Left renal cortex interstitium (tissue), 4 donors: ENCODE results near the gene APP. TPM values are rescaled to one million over a fixed set of nuclear protein-coding genes. Genes with fewer than 3 reads are reported as not detected.

ENCODE experiments used
- DNase-seq, 4 donors: peaks; one replicate each; pipeline ENCODE4 v3.0.0-alpha.2; 2013; ENCODE audit warnings: low read depth in 4 of 4, low spot score in 2 of 4, missing footprints in 1 of 4
- polyA plus RNA-seq, 4 donors: library from polyadenylated mRNA; unstranded; fragments of 120-200 nt; gene quantifications; one replicate each; pipeline ENCODE4 v1.2.1, GENCODE V29; 2013; ENCODE audit not compliant: insufficient read length in 4 of 4

Gene APP
- polyA plus RNA-seq, 4 donors = 778 to 959 (median 848) TPM

DNA sequence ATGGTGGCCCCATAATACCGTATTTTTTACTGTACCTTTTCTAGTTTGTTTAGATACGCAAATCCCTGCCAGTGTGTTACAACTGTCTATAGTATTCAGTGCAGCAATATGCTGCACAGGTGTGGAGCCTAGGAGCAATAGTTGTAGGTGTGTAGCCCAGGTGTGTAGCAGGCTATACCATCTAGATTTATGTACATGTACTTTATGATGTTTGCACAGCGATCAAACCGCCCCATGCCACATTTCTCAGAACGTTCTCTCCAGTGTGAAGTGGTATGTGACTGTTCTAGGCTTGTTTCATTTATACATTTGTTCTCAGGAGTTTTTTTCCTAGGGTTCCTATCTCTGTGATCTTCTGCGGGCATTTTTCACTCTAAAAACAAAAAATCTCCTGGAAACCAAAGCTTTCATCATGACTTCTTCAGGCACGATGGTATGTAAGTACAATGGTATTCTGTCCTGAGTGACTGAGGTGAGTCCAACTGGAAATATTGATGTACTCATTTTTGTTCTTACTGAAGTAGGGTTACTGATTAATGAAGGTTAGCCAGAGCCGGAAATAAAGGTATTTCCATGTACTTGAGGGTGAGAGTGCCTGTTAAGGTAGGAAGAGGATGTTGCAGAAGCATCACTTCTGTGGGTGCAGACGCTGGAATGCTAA, 282.8 kb downstream of the APP start:
- no peak for DNase-seq

DNA sequence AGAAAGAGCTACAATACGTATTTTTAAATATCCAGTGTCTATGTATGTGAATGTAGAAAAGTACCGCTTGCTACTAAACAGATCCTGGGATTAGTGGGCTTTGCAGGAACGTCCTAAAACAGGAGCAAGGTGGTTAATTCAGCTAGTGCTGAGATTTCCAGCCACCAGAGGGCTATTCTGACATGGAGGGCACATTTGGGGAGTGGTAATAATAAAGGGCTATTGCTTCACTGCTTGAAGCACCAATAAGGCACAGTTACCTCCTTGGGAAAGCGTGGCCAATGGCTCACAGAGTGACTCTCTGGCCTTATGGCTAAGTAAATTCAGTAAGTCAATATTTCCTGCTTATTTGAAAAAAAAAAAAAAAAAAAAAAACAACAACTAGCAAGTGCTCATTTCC, 283.4 kb downstream of the APP start:
- DNase-seq = no peak

DNA sequence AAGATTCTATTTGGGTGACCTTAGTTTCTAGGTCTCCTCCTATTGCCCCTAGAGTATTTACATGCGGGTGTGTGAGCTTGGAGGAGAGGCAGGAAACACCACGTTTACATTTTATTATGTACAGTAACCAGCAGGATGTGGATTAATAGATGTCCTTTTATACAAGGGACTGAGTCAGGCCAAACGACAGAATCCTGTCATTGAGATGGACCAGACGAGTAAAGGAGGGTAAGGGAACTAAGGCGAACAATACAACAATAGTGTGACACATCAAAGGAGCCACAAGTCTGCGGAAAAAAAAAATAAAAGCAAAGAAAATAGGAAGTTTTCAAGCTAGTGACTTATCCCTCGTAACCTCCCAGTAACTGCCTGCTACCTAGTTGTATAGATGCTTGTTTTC, 284.7 kb downstream of the APP start:
- no peak for DNase-seq

GRCh38 chr21:25885405-25885804, 285.2 kb downstream of the APP start:
- no peak for DNase-seq

DNA sequence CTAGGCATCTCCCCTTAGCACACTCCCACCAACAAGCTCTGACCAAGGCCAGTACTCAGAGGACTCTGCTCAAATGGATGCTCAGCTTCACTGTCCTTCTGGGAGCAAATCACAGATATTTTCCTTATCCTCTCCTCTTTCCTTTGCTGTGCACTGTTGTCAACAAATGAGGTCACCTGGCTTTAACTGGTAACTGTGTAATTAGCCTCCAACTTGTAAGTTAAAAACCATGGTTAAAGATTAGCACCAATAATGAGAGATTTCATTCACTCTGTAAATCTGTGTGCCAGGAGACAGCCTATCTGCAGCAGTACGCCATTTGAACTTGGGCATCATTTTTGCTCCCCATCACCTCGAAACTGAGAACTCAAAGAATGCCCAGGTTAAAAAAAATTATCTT, 286.3 kb downstream of the APP start:
- no peak for DNase-seq

GRCh38 chr21:25881524-25882376, 288.8 kb downstream of the APP start:
- DNase-seq = peak in 1 of 4 donors; percentile 59

DNA sequence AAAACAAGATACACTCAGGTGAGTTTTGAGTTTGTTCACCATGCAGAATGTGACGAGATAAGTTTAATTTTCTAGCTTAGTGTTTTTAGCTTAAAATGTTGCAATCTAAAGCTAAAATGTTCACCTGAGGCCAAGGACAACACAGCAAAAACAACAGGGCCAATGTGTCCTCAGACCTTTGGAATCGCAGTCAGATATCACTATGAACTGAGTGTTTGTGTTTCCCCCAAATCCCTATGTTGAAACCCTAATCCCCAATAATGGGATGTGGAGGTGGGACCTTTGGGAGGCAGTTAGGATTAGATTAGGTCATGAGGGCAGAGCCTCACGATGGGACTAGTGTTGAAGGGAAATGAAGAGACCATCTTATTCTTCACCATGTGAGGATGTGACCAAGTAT, 291.4 kb downstream of the APP start:
- no peak for DNase-seq

GRCh38 chr21:25878344-25878743, 292.2 kb downstream of the APP start:
- DNase-seq = no peak

DNA sequence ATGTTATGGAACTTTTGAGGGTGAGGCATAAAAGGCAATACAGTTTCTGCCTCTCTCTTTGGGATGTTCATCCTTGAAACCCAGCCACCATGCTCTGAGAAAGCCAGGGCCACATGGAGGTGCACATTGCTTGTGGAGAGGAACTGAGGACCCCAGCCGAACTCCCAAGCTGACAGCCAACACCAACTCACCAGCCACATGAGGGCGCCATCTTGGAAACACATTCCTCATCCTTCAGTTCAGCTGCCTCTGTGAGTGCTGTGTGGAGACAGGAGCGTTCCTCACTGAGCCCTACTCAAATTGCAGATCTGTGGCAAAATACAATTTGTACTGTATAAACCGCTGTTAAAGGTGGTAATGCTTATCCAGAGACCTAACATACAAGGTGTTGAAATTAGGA, 298.3 kb downstream of the APP start:
- no peak for DNase-seq

- DNase-seq = no peak
Measured at GRCh38 chr21:25871566-25871965, 299.0 kb downstream of the APP start.

DNA sequence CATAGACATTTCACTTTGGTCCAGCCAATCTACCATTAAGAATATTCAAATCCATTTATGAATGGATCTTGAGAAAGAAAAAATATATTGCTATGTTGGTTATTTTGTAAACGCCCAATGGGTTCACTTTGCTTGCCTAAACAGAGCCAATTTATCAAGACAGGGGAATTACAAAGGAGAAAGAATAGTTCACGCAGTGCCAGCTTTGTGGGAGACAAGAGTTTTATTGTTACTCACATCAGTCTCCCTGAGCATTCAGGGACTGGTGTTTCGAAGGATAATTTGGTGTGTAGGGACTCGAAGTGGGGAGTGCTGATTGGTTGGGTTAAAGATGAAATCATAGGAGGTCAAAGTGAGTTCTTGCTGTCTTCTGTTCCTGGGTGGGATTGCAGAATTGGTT, 300.5 kb downstream of the APP start:
- DNase-seq = no peak

DNA sequence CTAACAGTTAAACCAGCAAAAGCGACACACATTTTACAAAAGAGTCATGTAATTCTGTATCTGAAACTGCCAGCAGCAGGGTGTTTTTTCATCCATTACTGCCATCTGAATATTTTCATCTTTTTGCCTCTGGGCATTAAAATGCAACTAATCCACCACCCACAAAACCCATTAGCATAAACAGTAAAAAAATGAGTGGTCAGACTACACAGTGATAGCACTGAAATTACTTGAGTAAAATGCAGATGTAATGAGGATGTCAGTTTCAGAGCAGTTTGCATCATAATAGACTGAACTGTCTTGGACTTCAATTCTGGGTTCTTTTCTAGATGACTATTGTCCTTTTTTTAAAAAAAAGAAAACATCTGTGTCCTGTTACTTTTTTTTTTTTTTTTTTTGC, 303.5 kb downstream of the APP start:
- no peak for DNase-seq

DNA sequence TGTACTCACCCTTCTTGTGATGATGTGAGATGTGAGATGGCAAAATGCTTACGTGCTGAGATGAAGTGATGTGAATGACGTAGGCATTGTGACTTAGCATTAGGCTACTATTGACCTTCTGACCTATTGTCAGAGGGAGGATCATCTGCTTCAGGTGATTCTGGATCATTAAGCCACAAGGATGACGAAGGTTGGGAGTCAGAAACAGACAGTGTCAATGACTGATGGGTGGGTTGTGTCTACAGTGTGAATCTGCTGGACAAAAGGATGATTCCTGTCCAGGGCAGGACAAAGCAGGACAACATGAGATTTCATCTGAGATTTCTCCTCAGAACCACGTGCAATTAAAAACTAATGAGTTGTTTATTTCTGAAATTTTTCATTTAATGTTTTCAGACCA, 306.8 kb downstream of the APP start:
- DNase-seq = no peak

- no peak for DNase-seq
Measured at GRCh38 chr21:25863031-25863430, 307.5 kb downstream of the APP start.

DNA sequence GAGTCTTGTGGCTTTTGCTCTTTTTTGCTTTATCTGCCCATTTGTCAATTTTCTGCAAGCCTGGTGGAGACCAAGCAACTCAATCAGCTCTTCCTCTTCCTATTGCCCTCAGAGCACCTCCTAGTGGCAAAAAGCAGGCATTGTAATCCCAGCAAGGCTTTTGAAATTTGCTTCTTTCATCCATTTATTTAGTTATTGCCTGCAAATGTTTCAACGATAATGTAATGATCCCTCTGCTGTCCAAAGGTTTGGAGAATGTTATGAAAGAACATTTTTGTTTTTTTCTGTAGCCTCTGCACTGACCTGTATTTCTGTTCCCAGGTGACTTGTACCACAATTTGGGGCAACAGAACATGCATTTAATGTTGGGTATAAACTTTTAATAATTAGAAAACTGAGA, 308.0 kb downstream of the APP start:
- no peak for DNase-seq

DNA sequence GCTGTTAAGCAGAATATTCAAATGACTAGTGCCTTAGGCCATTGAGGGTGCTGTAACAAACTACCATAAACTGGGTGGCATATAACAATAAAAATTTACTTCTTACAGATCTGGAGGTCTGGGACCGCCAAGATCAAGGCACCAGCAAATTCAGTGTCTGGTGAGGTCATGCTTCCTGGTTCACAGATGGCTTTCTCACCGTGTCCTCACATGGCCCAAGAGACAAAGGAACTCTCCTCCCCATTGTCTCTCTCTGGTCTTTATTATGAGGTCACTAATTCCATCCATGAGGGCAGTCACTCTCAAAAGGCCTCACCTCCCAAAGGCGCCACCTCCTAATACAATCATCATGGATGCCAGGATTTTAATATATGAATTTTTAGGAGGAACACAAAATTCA, 308.5 kb downstream of the APP start:
- no peak for DNase-seq

DNA sequence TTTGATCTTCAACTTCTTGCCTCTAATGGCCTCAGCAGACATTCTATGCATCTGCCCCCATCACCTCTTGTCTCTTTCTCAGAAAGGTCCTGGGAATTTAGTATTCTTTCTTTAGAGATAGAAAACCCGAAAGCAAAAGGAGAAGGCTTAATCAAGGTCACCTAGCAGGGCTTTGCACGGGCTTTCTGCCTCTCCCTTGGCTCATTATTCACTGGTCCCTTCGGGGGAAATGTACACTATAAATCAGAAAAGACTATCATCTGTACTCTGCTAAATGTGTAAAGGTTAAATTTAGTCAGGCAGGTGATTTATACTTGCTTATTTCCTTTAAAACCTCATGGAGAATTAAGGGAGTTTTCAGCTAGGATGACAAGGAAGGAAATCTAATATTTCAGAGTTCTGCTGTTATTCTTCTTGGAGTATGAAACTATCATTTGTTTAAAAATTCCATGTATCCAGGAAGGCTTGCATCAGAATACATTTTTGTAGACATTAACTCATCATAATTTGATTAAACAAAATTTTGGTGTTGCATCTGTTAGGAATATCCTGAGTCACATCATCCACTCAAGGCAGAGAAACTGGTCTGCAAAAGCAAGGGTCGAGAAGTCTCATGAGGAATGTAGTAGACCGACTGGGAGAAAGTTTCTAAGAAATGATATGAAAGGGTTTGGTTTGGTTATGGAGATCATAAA, 311.2 kb downstream of the APP start:
- DNase-seq = no peak

DNA sequence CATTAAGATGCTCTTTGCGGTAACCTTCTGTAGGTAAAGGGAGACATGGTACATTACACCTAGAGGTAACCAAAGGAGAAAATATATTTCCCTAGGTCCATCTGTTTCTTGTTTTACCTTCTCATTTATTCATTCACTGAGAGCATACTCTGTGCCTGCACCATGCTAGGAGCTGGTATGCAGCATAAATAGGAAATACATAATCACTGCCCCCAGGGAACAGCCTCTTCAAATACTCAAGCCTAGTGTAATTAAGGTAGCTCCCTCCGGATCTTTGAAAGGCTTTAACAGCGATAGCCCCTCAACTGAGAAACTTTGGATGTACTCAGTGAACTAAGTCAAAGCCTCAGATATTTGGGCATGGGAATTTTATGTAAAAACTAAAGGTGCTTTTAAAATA, 312.2 kb downstream of the APP start:
- no peak for DNase-seq

DNA sequence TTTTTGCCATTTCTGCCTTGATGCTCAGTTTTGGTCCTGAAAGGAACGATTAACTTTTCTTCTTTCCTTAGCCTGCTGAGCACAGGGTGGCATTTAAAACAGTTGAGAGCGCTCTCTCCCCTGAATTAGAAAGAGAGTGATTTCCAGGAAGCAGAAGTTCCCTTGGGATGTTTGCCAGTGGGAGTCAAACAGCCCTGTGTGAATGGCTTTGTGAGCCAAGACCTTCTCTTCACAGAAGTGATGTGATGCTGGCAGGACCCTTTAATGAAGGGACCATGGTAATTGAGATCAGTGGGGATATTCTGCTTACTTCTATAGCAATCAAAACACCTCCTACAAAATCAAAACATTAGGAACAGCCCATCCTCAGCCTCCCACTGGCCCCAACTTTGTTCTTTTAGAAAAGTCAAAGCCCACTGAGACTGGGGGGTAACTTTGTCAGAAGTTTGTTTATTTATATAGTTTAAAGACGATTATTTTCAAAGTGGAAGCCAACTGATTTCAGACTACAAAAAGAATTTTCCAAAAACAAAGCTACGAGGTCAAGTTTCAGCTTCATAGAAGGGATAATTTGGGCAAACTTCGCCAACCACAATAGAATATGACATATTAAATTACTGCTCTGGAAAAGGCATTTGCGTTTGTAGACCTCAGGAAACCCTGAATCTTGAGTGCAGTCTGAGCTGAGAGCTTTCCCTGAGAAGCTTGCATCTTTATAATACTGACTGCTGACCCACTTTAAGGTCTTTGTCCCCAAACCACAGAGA, 313.1 kb downstream of the APP start:
- DNase-seq = no peak

GRCh38 chr21:25855576-25855975, 315.0 kb downstream of the APP start:
- DNase-seq = no peak
